ENCODE measurements around the gene USF3.

USF3 gene

DNA sequence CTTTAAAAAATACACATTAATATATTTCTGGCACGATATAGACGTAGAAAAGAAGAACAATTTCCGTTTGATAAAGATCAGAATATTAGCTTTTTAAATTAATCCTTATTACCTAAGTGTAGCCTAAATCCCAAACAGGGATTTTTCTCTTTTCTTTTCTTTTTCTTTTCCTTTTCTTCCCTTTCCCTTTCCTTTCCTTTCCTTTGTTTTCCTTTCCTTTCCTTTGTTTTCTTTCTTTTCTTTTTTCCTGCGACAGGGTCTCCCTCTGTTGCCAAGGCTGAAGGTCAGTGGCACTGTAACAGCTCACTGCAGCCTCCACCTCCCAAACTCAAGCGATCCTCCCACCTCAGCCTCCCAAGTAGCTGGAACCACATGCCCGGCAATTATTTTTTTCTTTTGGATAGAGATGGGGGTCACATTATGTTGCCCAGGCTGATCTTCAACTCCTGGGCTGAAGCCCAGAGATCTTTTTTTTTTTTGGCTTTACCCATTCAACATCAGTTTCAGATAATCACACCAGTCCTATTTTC is 1.8 kb upstream of the USF3 start:
- DNase-seq (ENCODE audit: low spot score), result no peak

DNA sequence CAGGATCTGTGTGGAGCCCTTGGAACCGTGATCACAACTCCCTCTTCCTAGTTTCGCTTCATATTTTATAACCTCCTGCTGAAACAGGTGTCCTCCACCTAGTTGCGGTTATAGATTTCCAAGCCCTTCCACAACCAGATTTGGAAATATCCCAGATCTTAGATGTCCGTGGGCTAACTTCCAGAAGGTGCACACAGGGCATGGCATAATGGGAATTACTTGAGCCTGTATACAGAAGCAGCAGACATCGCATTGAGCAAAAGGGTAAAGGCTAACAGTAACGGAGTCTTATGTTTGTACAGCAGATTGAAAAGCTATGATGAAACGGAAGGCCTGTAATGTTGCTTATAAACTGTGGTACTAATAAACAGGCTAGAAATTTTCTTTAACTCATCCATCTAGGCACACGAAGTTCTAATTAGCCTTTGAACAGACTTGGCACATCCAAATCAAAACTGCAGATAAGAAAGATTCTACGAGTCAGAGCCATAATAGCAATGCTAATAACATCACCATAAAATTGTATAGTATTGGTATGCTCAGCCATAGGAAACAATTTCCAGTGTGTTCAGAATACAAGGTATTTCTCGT is 1.2 kb upstream of the USF3 start:
- peak; percentile 35 for DNase-seq (ENCODE audit: low spot score)

DNA sequence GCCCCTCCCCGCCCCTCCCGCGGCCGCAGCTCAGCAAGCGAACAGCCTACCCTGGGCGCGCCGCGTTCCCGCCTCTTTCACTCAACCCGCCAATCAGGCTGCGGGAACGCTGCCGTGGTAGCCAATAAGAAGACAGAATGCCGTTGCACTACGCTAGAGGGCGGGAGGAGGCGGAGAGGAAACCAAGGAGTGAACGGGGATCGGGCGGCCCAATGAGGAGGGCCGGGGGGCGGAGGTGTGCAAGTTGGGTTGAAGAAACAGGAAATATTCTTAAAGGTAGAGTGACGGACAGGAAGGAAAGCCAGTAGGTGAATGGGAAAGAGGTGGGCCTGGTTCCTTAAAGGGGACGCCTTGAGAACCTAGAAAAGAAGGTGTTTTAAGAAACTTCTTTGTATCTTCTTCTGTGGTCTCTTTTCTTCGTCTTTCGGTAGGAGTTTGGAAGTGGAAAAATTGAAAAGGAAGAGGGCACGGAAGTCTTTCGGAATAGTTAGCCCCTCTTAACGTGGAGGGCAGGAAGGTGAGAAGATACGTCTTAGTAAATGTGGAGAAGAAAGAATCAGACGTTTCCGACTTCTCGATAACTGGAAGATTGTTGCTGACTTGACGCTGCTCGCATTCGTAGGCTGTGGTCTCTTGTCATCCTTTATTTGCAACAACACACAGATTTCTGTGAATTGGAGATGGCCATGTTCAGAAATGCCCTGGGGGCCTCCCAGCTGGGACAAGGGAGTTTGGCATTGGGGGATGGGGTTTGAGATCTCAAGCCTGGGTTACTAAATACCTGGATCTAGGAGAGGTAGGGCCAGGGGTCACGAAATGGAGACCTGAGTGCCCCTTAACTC is 437 bp upstream of the USF3 start:
- DNase-seq (ENCODE audit: low spot score), result peak; percentile 99

DNA sequence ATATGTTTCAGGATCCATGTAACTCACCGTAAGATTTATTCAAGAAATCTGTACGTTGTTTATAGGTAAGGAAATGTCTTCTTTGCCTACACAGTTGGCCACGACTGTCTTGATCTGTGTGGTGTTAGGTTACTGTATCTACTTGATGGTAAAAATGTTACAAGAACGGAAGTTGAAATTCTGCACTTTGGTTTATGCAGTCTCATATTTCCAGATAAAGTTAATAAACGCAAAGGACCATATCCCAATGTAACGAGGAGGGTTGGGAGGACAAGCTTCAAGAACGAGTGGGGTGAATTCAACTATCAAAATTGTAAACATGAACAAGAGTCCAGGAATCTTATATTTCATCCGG is 1.0 kb downstream of the USF3 start:
- DNase-seq (ENCODE audit: low spot score), result no peak

DNA sequence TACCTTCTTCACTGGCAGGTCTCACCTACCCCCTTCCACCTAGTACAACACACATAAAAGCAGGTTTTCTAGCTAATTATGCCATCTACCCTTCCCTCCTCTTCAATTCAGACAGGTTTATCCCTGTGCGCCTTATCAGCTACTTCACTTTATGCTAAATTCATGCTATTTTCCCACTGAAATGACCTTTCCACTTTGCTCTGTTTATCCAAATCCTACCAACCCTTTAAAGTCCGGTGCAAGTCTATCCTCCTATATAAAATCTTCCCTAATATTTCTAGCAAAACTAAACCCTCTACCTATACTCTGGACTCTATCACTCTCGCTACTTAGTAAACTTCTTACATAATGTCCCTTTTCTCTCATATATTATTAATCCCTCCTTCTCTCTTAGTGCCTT is 6.0 kb downstream of the USF3 start:
- DNase-seq (ENCODE audit: low spot score), result no peak

DNA sequence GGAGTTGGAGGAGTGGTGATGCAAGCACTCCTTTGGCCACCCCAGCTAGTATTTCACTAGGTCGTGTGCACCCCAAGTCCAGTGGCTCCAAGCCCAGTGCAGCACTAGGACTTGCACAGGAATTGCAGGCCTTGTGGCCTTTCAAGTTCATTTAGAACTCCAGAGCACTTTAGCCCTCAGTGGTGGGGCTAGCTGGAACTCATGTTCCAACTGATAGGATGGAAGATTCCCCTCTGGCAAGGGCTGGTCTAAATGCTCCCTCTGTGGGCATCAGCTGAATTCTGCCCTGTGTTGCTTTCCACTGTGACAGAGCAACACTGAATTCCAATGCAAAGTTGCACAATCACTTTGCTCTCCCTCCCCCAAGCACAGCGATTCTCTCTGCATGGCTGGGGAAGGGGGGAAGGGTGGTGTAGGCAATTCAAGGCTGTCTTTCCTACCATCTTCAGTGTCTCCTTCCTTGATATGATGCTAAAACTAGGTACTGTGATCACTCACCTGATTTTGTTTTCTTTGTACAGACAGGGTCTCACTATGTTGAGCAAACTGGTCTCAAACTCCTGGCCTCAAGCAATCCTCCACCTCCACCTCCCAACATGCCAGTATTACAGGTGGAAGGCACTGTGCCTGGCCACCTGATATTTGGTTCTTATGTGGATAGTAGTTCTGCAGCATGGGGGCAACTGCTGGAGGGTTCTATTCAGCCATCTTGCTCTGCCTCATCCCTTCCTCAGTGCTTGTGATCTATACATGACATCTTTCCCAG is 10.3 kb downstream of the USF3 start:
- DNase-seq (ENCODE audit: low spot score), result no peak

DNA sequence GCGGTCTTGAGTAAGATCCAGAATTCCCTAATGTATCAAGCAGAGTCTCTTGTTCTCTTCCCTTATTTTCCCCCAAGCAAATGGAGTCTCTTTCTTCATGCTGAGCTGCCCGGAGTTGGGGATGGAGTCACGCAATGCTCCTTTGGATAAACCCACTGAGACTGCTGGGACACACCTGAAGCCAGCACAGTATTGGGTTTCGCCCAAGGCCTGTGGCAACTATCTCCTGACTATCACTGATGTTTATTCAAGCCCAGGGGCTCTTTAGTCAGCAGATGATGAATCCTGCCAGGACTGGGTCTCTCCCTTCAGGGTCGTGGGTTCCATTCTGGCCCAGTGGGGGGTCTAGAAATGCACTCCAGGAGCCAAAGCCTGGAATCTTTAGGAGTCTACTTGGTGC is 11.3 kb downstream of the USF3 start:
- DNase-seq (ENCODE audit: low spot score), result no peak

DNA sequence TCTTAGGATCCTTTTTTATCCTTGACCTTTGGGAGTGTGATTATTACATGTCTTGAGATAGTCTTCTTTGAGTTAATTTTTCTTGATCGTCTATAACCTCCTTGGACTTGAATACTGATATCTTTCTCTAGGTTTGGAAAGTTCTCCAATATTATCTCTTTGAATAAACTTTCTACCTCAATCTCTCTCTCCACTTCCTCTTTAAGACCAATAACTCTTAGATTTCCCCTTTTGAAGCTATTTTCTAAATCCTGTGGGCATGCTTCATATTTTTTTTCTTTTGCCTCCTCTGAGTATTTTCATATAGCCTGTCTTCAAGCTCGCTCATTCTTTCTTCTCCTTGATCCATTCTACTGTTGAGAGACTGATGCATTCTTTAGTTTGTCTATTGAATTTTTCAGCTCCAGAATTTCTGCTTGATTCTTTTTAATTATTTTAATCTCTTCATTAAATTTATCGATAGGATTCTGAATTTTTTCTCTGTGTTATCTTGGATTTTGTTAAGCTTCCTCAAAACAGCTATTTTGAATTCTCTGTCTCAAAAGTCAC is 12.1 kb downstream of the USF3 start:
- DNase-seq (ENCODE audit: low spot score), result no peak

DNA sequence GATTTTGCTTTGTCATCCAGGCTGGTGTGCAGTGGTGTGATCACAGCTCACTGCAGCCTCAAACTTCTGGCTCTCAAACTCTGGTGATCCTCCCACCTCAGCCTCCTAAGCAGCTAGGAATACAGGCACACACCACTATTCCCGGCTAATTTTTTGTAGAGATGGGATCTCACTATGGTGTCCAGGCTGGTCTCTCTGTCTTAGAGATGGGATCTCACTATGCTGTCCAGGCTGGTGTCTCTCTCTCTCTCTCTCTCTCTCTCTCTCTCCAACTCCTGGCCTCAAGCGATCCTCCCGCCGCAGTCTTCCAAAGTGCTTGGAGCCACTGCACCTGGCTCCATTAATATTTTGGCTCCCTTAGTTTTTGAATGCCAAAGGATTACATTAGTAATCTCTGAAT is 17.7 kb downstream of the USF3 start:
- no peak for DNase-seq (ENCODE audit: low spot score)

DNA sequence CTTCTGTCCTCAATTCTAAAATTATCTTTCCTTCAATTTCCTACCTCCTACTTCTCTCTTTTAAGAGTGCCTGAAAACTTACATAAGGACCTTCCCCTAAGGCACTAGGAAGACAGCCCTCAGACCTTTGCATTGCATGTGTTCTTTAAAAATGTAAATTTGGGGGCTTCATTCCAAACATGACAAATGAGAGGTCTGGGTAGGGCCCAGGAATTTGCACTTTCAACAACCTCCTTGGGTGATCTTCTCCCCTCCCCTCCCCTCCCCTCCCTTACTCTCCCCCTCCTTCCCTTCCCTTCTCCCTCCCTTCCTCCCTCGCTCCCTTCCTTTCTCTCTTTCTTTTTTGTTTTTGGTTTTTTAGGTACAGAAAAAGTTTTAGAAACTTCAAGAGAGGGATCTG is 18.7 kb downstream of the USF3 start:
- no peak for DNase-seq (ENCODE audit: low spot score)

DNA sequence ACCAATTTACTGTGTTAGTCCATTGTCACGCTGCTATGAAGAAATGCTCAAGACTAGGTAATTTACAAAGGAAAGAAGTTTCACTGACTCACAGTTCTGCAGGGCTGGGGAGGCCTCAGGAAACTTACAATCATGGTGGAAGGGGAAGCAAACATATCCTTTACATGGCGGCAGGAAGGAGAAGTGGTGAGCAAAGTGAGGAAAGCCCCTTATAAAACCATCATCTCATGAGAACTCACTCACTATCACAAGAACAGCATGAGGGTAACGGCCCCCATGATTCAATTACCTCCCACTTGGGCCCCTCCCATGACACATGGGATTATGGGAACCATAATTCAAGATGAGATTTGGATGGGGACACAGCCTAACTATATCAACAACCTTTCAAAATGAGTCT is 20.2 kb downstream of the USF3 start:
- DNase-seq (ENCODE audit: low spot score), result no peak

DNA sequence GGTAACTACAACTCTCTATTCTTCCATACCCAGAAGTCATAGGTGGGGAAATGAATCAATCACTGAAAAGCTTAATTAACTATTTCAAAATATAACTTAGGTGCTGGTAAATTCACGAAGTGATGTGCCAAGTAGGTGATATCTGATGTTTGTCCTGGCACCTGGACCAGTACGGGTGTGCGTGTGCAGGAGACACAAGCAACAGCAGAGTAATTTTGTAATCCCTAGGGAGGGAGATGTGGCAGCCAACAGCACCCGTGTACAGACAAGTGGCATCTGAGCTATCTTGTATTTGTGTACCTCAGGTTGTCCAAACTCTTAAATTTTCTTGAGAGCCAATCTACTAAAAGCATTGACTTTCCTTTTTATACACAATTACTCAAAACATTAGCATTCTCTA is 22.8 kb downstream of the USF3 start:
- DNase-seq (ENCODE audit: low spot score), result no peak

DNA sequence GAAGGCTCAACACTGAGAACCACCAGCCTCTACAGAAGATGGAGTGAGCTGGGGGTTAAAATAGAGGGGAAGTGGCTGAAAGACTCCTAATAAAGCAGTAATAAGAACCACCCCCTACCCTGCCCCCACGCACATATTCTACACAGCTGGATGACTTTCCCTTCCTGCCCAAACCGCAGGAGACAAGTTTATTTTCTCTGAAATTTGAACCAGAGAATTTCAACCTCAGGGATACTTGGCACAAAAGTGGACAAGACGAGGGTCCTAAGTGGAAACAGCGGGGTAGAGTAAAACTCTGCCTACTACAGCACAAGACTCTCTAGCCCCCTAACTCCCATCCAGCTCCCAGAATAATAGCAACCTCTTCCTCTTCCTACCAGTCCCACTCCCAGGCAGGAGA is 28.4 kb downstream of the USF3 start:
- DNase-seq (ENCODE audit: low spot score), result no peak

DNA sequence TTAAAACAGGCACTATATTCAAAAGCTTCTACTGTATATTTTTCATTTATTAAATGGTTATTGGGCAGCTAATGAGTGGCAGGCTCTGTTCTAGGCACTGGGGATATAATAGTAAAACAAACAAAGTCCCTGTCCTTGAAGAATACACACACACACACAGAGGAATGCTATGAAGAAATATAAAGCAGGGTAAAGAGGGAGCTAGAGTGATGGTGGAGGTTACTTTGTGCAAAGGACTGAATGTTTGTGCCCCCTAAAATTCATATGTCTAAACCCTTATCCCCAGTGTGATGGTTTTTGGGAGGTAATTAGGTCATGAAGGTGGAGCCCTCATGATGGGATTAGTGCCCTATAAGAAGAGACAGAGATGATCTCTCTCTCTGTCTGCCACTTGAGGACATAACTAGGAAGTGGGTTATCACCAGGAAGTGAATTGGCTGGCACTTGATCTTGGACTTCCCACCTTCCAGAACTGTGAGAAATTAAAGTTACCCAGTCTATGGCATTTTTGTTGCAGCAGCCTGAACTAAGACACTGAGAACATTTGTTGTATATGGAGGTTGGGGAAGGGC is 31.8 kb downstream of the USF3 start:
- no peak for DNase-seq (ENCODE audit: low spot score)

DNA sequence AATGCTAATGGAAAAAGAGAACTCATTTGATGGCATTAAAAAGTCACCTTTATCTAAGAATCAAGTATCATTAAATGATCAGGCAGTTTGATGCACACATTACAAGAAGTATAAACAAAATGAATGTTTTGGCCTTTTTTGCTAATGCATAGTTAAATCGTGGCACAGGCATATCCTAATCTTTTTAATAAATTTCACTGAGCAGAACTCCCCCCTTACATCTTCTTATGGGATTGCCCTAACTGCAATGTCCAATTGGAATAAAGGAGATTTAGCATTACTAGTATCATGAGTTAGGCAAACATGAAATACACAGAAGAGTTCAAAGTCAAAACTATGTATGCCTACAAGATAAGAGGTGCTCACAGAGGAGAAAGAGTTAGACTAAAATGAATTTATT is 32.7 kb downstream of the USF3 start:
- DNase-seq (ENCODE audit: low spot score), result no peak

DNA sequence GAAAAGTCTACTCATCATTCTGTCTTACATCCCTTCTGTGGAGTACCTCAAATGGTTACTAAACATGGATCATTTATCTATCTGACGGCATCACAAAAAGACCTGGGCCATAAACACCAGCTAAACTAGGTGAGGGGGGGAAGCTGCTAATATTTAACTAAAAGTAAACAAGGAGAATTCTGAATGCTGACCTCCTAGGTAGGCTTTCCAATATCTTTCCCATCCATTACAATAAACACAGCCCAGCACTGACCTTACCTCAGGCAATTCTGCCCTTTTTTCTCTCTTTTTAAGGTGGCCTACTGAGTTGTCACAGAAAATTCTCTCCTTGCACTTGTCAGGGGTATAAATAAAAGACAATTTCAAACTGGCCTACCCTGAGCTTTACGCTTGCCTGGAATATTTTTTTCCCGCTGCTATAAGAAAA is 33.1 kb downstream of the USF3 start:
- no peak for DNase-seq (ENCODE audit: low spot score)

DNA sequence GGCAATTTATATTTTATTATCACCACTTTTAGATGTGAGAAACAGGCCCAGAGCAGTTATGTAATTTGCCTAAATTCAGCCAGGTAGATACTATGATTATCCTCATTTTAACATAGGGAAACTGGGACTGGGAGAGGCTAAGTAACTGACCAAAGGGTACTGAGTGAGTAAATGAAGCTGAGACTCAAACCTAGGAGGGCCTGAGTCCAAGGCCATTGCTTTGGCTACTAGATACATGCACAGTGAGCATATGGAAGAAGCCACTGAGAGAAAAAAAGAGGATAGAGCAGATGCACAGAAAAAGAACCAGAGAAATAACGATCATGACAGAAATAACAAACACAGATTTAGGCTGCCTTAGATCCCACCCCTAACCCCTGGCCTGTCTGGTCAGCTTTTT is 33.6 kb downstream of the USF3 start:
- no peak for DNase-seq (ENCODE audit: low spot score)

DNA sequence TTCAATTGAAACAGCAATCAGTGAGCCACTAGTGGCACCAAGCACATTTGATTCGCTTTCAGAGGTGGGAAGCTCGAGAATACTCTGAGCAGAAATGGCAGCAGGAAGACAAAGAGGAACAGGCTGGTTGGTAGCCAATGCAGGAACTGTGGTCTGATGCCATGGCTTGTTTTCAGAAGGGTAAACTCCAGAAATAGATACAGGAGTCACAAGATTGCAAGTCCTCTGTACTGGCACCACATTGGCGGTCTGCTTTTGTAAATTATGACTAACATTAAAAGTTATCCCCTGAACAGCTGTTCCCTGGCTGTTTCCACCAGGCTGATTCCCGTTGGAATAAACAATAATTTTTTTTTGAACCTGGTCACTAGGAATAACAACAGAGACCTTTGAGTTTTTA is 35.5 kb downstream of the USF3 start:
- peak; percentile 16 for DNase-seq (ENCODE audit: low spot score)

DNA sequence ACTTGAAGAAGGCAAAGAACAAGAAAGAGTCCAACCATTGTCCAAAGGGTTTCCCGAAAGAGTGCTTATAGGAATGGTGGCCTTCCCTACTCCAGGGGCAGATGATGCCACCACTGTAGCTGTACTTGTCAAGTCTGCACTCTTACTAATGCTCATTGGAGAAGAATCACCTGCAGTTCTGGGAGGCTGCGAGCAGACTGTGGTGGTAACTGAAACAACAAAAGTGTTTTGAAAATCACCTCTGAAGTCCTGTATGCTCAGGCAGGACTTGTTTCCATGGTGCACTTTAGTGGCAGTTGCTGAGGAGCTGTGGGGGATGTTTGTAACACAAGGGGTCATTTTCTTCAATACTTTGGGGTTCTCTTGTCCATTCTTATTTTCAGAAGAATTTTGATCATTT is 36.0 kb downstream of the USF3 start:
- no peak for DNase-seq (ENCODE audit: low spot score)

DNA sequence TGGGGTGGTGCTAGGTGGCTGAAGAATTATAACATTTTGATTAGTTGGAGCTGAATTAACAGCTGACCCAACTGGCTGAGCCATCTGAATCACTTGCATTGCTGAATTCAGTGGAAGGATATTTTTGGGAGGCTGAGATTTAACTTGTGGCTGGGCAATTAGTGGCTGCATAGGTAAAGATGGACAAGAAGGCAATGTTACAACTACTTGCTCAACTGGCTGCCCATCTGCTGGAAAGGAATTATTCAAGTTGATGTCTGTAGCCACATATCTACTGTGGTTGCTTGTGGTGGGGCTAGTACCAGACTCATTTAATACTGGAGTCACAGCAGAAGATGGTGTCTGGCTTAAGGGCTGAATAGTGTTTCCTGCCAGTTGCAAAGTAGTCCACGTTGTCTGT is 36.4 kb downstream of the USF3 start:
- no peak for DNase-seq (ENCODE audit: low spot score)

DNA sequence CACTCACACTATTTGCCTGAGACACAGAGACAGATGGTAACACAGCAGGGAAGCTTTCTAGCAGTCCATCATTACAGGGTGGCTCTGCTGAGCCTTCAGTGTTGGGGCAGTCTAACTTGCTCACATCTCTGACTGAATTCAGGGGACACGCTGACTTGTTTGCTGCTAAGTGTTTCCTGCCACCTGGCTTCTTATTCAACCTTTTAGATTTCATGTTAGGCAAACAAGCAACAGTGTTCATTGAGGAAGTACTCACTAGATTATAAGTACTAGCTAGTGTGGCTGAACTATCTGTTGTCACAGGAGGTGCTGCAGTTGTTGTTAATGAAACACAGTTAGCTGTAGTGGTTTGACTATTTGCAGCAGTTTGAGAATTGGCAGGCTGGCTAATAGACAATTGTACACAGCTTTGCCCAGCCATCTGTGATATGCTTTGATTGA is 37.3 kb downstream of the USF3 start:
- no peak for DNase-seq (ENCODE audit: low spot score)

DNA sequence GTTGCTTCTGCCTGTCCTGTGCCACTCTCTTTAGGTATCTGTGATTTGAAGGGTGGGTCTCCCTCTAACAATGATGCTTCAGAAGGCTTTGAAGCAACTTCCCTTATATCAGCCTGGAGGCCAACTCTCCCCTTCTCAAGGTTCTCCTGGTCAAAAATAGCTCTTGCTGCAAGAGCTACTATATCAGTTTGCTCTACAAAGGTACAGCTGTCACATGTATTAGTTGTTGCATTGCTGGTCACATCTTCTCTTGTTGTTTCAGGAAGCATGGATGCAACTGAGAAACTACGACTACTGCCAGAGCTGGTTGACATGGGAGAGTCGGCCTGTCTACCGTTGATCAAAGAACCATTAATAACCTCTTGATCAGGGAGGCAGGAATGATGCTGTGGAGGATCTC is 38.3 kb downstream of the USF3 start:
- no peak for DNase-seq (ENCODE audit: low spot score)
